ENCODE data around the gene AJAP1. TPM values are rescaled to one million over a fixed set of nuclear protein-coding genes. Genes with fewer than 3 reads are reported as not detected.

Gene AJAP1
- total and polyA plus RNA-seq, 4 donors: 12.3 to 28.7 (median 26.4) TPM

- Histone ChIP-seq H3K36me3 (ENCODE audit: control insufficient read depth, insufficient read depth, low read length) (peaks cover 6% of the 10 kb centered on the region), H3K27ac (ENCODE audit: low read depth, low read length) (no peak overlapping the region), H3K27me3 (ENCODE audit: control insufficient read depth, insufficient read depth, low read length) (no peaks in the 10 kb centered on the region), H3K4me1 (ENCODE audit: control insufficient read depth, insufficient read depth, low read length) (peaks cover 44% of the 10 kb centered on the region), H3K9me3 (ENCODE audit: control insufficient read depth, insufficient read depth, low read length) (no peaks in the 10 kb centered on the region), H3K4me3 (ENCODE audit: low read depth, low read length) (no peak overlapping the region)
- DNase-seq (ENCODE audit: low read depth in 4 of 6, low spot score in 6 of 6): peak in 2 of 6 donors; percentile 49 to 57
- 53% methylated on average over 21 of the region's 27 CpGs for WGBS (ENCODE audit: insufficient coverage)
Measured at GRCh38 chr1:4733446-4734177, 79.2 kb downstream of the AJAP1 start.

- WGBS (ENCODE audit: insufficient coverage): 68% methylated on average over 6 of the region's 6 CpGs
- Histone ChIP-seq H3K9me3 (ENCODE audit: control insufficient read depth, insufficient read depth, low read length) (no peaks in the 10 kb centered on the region), H3K27ac (ENCODE audit: low read depth, low read length) (no peak overlapping the region), H3K4me3 (ENCODE audit: low read depth, low read length) (no peak overlapping the region), H3K36me3 (ENCODE audit: control insufficient read depth, insufficient read depth, low read length) (peaks cover 4% of the 10 kb centered on the region), H3K27me3 (ENCODE audit: control insufficient read depth, insufficient read depth, low read length) (no peaks in the 10 kb centered on the region), H3K4me1 (ENCODE audit: control insufficient read depth, insufficient read depth, low read length) (peaks cover 41% of the 10 kb centered on the region)
- DNase-seq (ENCODE audit: low read depth in 4 of 6, low spot score in 6 of 6): no peak
Measured at GRCh38 chr1:4734219-4734618, 79.8 kb downstream of the AJAP1 start.

- Histone ChIP-seq H3K27me3 (ENCODE audit: control insufficient read depth, insufficient read depth, low read length) (no peaks in the 10 kb centered on the region), H3K4me3 (ENCODE audit: low read depth, low read length) (no peak overlapping the region), H3K36me3 (ENCODE audit: control insufficient read depth, insufficient read depth, low read length) (peaks cover 3% of the 10 kb centered on the region), H3K4me1 (ENCODE audit: control insufficient read depth, insufficient read depth, low read length) (peaks cover 38% of the 10 kb centered on the region), H3K9me3 (ENCODE audit: control insufficient read depth, insufficient read depth, low read length) (no peaks in the 10 kb centered on the region), H3K27ac (ENCODE audit: low read depth, low read length) (no peak overlapping the region)
- WGBS (ENCODE audit: insufficient coverage): 68% methylated on average over 22 of the region's 22 CpGs
- peak in 1 of 6 donors; percentile 26 for DNase-seq (ENCODE audit: low read depth in 4 of 6, low spot score in 6 of 6)
Measured at GRCh38 chr1:4734791-4735190, 80.4 kb downstream of the AJAP1 start.

- Histone ChIP-seq H3K4me1 (ENCODE audit: control insufficient read depth, insufficient read depth, low read length) (peaks cover 34% of the 10 kb centered on the region), H3K9me3 (ENCODE audit: control insufficient read depth, insufficient read depth, low read length) (no peaks in the 10 kb centered on the region), H3K36me3 (ENCODE audit: control insufficient read depth, insufficient read depth, low read length) (peaks cover 3% of the 10 kb centered on the region), H3K4me3 (ENCODE audit: low read depth, low read length) (no peak overlapping the region), H3K27me3 (ENCODE audit: control insufficient read depth, insufficient read depth, low read length) (no peaks in the 10 kb centered on the region), H3K27ac (ENCODE audit: low read depth, low read length) (no peak overlapping the region)
- DNase-seq (ENCODE audit: low read depth in 4 of 6, low spot score in 6 of 6): peak in 1 of 6 donors; percentile 73
- WGBS (ENCODE audit: insufficient coverage): 76% methylated on average over 5 of the region's 7 CpGs
Measured at GRCh38 chr1:4736254-4736653, 81.8 kb downstream of the AJAP1 start.

GRCh38 chr1:4741876-4742423, 87.5 kb downstream of the AJAP1 start:
- Histone ChIP-seq H3K4me3 (ENCODE audit: low read depth, low read length) (no peak overlapping the region), H3K27ac (ENCODE audit: low read depth, low read length) (no peak overlapping the region), H3K4me1 (ENCODE audit: control insufficient read depth, insufficient read depth, low read length) (peaks cover 19% of the 10 kb centered on the region), H3K27me3 (ENCODE audit: control insufficient read depth, insufficient read depth, low read length) (no peaks in the 10 kb centered on the region), H3K9me3 (ENCODE audit: control insufficient read depth, insufficient read depth, low read length) (no peaks in the 10 kb centered on the region), H3K36me3 (ENCODE audit: control insufficient read depth, insufficient read depth, low read length) (no peaks in the 10 kb centered on the region)
- peak in 1 of 6 donors; percentile 41 for DNase-seq (ENCODE audit: low read depth in 4 of 6, low spot score in 6 of 6)
- 61% methylated on average over 3 of the region's 8 CpGs for WGBS (ENCODE audit: insufficient coverage)

GRCh38 chr1:4743978-4744750, 89.8 kb downstream of the AJAP1 start:
- Histone ChIP-seq H3K4me3 (ENCODE audit: low read depth, low read length) (no peak overlapping the region), H3K27me3 (ENCODE audit: control insufficient read depth, insufficient read depth, low read length) (no peaks in the 10 kb centered on the region), H3K27ac (ENCODE audit: low read depth, low read length) (no peak overlapping the region), H3K9me3 (ENCODE audit: control insufficient read depth, insufficient read depth, low read length) (no peaks in the 10 kb centered on the region), H3K4me1 (ENCODE audit: control insufficient read depth, insufficient read depth, low read length) (peaks cover 14% of the 10 kb centered on the region), H3K36me3 (ENCODE audit: control insufficient read depth, insufficient read depth, low read length) (no peaks in the 10 kb centered on the region)
- DNase-seq (ENCODE audit: low read depth in 4 of 6, low spot score in 6 of 6): peak in 1 of 6 donors; percentile 45
- 66% methylated on average over 17 of the region's 17 CpGs for WGBS (ENCODE audit: insufficient coverage)

- peaks cover 19% of the 10 kb centered on the region for H3K4me1 ChIP-seq (ENCODE audit: control insufficient read depth, insufficient read depth, low read length)
- no peaks in the 10 kb centered on the region for H3K9me3 ChIP-seq (ENCODE audit: control insufficient read depth, insufficient read depth, low read length)
- H3K27ac ChIP-seq (ENCODE audit: low read depth, low read length): no peak overlapping the region
- no peaks in the 10 kb centered on the region for H3K36me3 ChIP-seq (ENCODE audit: control insufficient read depth, insufficient read depth, low read length)
- H3K27me3 ChIP-seq (ENCODE audit: control insufficient read depth, insufficient read depth, low read length): no peaks in the 10 kb centered on the region
- peak in 1 of 6 donors; percentile 68 for DNase-seq (ENCODE audit: low read depth in 4 of 6, low spot score in 6 of 6)
- H3K4me3 ChIP-seq (ENCODE audit: low read depth, low read length): no peak overlapping the region
- 39% methylated on average over 7 of the region's 7 CpGs for WGBS (ENCODE audit: insufficient coverage)
Measured at GRCh38 chr1:4745560-4745959, 91.2 kb downstream of the AJAP1 start.

GRCh38 chr1:4749406-4749805, 95.0 kb downstream of the AJAP1 start:
- peaks cover 5% of the 10 kb centered on the region for H3K36me3 ChIP-seq (ENCODE audit: control insufficient read depth, insufficient read depth, low read length)
- no peak for DNase-seq (ENCODE audit: low read depth in 4 of 6, low spot score in 6 of 6)
- peaks cover 37% of the 10 kb centered on the region for H3K4me1 ChIP-seq (ENCODE audit: control insufficient read depth, insufficient read depth, low read length)
- no peak overlapping the region for H3K27ac ChIP-seq (ENCODE audit: low read depth, low read length)
- no peak overlapping the region for H3K4me3 ChIP-seq (ENCODE audit: low read depth, low read length)
- H3K27me3 ChIP-seq (ENCODE audit: control insufficient read depth, insufficient read depth, low read length): no peaks in the 10 kb centered on the region
- 85% methylated on average over 11 of the region's 11 CpGs for WGBS (ENCODE audit: insufficient coverage)
- no peaks in the 10 kb centered on the region for H3K9me3 ChIP-seq (ENCODE audit: control insufficient read depth, insufficient read depth, low read length)

- Histone ChIP-seq H3K27ac (ENCODE audit: low read depth, low read length) (no peak overlapping the region), H3K4me3 (ENCODE audit: low read depth, low read length) (no peak overlapping the region), H3K4me1 (ENCODE audit: control insufficient read depth, insufficient read depth, low read length) (peaks cover 43% of the 10 kb centered on the region), H3K9me3 (ENCODE audit: control insufficient read depth, insufficient read depth, low read length) (no peaks in the 10 kb centered on the region), H3K36me3 (ENCODE audit: control insufficient read depth, insufficient read depth, low read length) (peaks cover 5% of the 10 kb centered on the region), H3K27me3 (ENCODE audit: control insufficient read depth, insufficient read depth, low read length) (no peaks in the 10 kb centered on the region)
- WGBS (ENCODE audit: insufficient coverage): 48% methylated on average over 3 of the region's 3 CpGs
- DNase-seq (ENCODE audit: low read depth in 4 of 6, low spot score in 6 of 6): peak in 1 of 6 donors; percentile 40
Measured at GRCh38 chr1:4750177-4750576, 95.8 kb downstream of the AJAP1 start.
